Activated CD8-positive, alpha-beta memory T cell treated with anti-CD3 and anti-CD28 coated beads, Interleukin-2, amount 50 U/mL, for 1 hour (primary cell): Measurements from ENCODE around the gene SEMA5B.

Experiments used
- DNase-seq: peaks from one replicate; pipeline ENCODE4 v3.0.0-alpha.2; 2020; ENCODE audit errors: extremely low read depth

The SEMA5B gene

GRCh38 chr3:122892118-122892960, 135.2 kb downstream of the SEMA5B start:
- no peak for DNase-seq

GRCh38 chr3:122890720-122891220, 136.8 kb downstream of the SEMA5B start:
- DNase-seq, result no peak

GRCh38 chr3:122890077-122890719, 137.4 kb downstream of the SEMA5B start:
- no peak for DNase-seq

- no peak for DNase-seq
Measured at GRCh38 chr3:122886946-122887345, 140.6 kb downstream of the SEMA5B start.

GRCh38 chr3:122886251-122886650, 141.3 kb downstream of the SEMA5B start:
- DNase-seq, result no peak

GRCh38 chr3:122882361-122882947, 145.1 kb downstream of the SEMA5B start:
- no peak for DNase-seq

GRCh38 chr3:122880624-122881023, 146.9 kb downstream of the SEMA5B start:
- DNase-seq, result no peak

GRCh38 chr3:122880173-122880572, 147.4 kb downstream of the SEMA5B start:
- no peak for DNase-seq

- DNase-seq, result no peak
Measured at GRCh38 chr3:122875547-122876127, 151.9 kb downstream of the SEMA5B start.

GRCh38 chr3:122873741-122874515, 153.6 kb downstream of the SEMA5B start:
- no peak for DNase-seq

- no peak for DNase-seq
Measured at GRCh38 chr3:122868322-122868721, 159.2 kb downstream of the SEMA5B start.

GRCh38 chr3:122864498-122864897, 163.1 kb downstream of the SEMA5B start:
- no peak for DNase-seq

- DNase-seq, result no peak
Measured at GRCh38 chr3:122862381-122862780, 165.2 kb downstream of the SEMA5B start.
